Measurements from ENCODE around the gene CPNE7.

CPNE7 gene

GRCh38 chr16:89552913-89553312, 22.6 kb upstream of the CPNE7 start:
- Histone ChIP-seq H3K4me3 (replicated peaks; ENCODE audit: insufficient read depth, low read length) (no peak overlapping the region), H3K27me3 (ENCODE audit: insufficient read depth, poor library complexity, severe bottlenecking) (no peaks in the 10 kb centered on the region), H3K27ac (replicated peaks) (no peak overlapping the region)
- TF ChIP-seq POLR2AphosphoS5 (IDR thresholded peaks at IDR 0.05; ENCODE audit: low read depth) (no peak), CTCF (IDR thresholded peaks at IDR 0.05; ENCODE audit: insufficient read depth, low read length) (no peak), GABPA (IDR thresholded peaks at IDR 0.05; ENCODE audit: low read depth) (no peak), REST (IDR thresholded peaks at IDR 0.05; ENCODE audit: insufficient replicate concordance, low read depth) (no peak), SPI1 (IDR thresholded peaks at IDR 0.05; ENCODE audit: borderline replicate concordance, low read depth) (no peak)
- DNase-seq (ENCODE audit: low read depth in 1 of 2, low spot score in 1 of 2), result no peak

- H3K27ac ChIP-seq (replicated peaks), result no peak overlapping the region
- H3K27me3 ChIP-seq (ENCODE audit: insufficient read depth, poor library complexity, severe bottlenecking), result no peaks in the 10 kb centered on the region
- no peak for TF ChIP-seq POLR2AphosphoS5 (IDR thresholded peaks at IDR 0.05; ENCODE audit: low read depth)
- no peak for TF ChIP-seq REST (IDR thresholded peaks at IDR 0.05; ENCODE audit: insufficient replicate concordance, low read depth)
- no peak for TF ChIP-seq CTCF (IDR thresholded peaks at IDR 0.05; ENCODE audit: insufficient read depth, low read length)
- no peak for TF ChIP-seq GABPA (IDR thresholded peaks at IDR 0.05; ENCODE audit: low read depth)
- no peak for TF ChIP-seq SPI1 (IDR thresholded peaks at IDR 0.05; ENCODE audit: borderline replicate concordance, low read depth)
- H3K4me3 ChIP-seq (replicated peaks; ENCODE audit: insufficient read depth, low read length), result no peak overlapping the region
- no peak for DNase-seq (ENCODE audit: low read depth in 1 of 2, low spot score in 1 of 2)
Observed at GRCh38 chr16:89553733-89554132, 21.8 kb upstream of the CPNE7 start.

GRCh38 chr16:89554343-89554742, 21.2 kb upstream of the CPNE7 start:
- Histone ChIP-seq H3K4me3 (replicated peaks; ENCODE audit: insufficient read depth, low read length) (no peak overlapping the region), H3K27ac (replicated peaks) (no peak overlapping the region), H3K27me3 (ENCODE audit: insufficient read depth, poor library complexity, severe bottlenecking) (no peaks in the 10 kb centered on the region)
- no peak for DNase-seq (ENCODE audit: low read depth in 1 of 2, low spot score in 1 of 2)
- TF ChIP-seq GABPA (IDR thresholded peaks at IDR 0.05; ENCODE audit: low read depth), result no peak
- no peak for TF ChIP-seq SPI1 (IDR thresholded peaks at IDR 0.05; ENCODE audit: borderline replicate concordance, low read depth)
- no peak for TF ChIP-seq CTCF (IDR thresholded peaks at IDR 0.05; ENCODE audit: insufficient read depth, low read length)
- TF ChIP-seq POLR2AphosphoS5 (IDR thresholded peaks at IDR 0.05; ENCODE audit: low read depth), result no peak
- no peak for TF ChIP-seq REST (IDR thresholded peaks at IDR 0.05; ENCODE audit: insufficient replicate concordance, low read depth)
